ENCODE results near the gene RAC2. TPM values are rescaled to one million over a fixed set of nuclear protein-coding genes. Genes with fewer than 3 reads are reported as not detected.

Gene RAC2
- total and polyA plus RNA-seq, 9 of the 15 experiments (the other 6 are each of a cell fraction or from before 2014, with no cell fraction given) = 22.7 to 103 (median 43.3) TPM

DNA sequence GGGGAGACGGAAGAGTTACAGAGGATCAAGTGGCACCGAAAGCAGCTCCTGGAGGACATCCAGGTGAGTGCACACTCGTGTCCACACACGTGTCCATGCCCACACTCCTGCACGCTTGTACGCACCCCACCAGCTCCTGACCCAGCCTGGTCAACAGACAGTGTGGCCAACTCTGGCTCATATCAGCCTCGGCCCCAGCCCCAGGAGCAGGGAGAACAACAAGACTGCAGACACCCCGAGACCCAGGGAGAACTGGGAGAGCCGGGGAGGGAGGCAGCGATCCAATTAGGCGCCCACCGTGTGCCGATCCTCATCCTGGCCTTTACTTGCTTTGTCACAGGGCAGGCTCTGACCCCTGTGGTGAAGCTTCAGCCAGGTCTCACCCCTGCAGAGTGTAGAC, 48.6 kb upstream of the RAC2 start:
- H3K27ac ChIP-seq (ENCODE audit: extremely low read depth, low read depth, low read length) = no peak overlapping the region
- no TSS peak for BruUV-seq (replicated peaks)
- H3K9me3 ChIP-seq (replicated peaks; ENCODE audit: control insufficient read depth, insufficient read depth, low read depth, low read length) = peaks cover 2% of the 10 kb centered on the region; the same call in 1 of the 2 replicates
- DNase-seq (ENCODE audit: extremely low read depth in 1 of 4, low spot score in 3 of 4) (no peak), ATAC-seq (no peak), FAIRE-seq (no peak)
- 25% methylated on average over 5 of the region's 13 CpGs for WGBS (ENCODE audit: insufficient coverage, low coverage, missing lambda C conversion rate)
- no peaks in the 10 kb centered on the region for H4K20me1 ChIP-seq (replicated peaks; ENCODE audit: control insufficient read depth, insufficient read depth, low read length)
- in situ Hi-C loops (cut with MboI) (no loop called here), intact Hi-C loops (cut with micrococcal nuclease) (no loop called here)
- no peak overlapping the region for H3K4me3 ChIP-seq
- H3K4me1 ChIP-seq (replicated peaks in 1 of 2; ENCODE audit: control insufficient read depth in 2 of 2, insufficient read depth in 2 of 2, low read length in 2 of 2) = peaks cover 0 to 5% of the 10 kb centered on the region in 2 experiments; a peak in 3 of 5 replicates
- H3K9me1 ChIP-seq (ENCODE audit: control insufficient read depth, insufficient read depth, low read length) = no peaks in the 10 kb centered on the region
- ChIA-PET CTCF (ENCODE audit: low intra/inter-chr PET ratio) (no interaction called here), POLR2A (no interaction called here)
- no peaks in the 10 kb centered on the region for H3K79me2 ChIP-seq (ENCODE audit: control insufficient read depth, insufficient read depth, low read length)
- TF ChIP-seq ZNF644 (tag; IDR thresholded peaks at IDR 0.05; ENCODE audit: low read depth) = no peak
- TF ChIP-seq FOXA1 (IDR thresholded peaks at IDR 0.05; ENCODE audit: borderline replicate concordance) = no peak
- TF ChIP-seq ZNF165 (CRISPR knock-in tag; IDR thresholded peaks at IDR 0.05; ENCODE audit: borderline replicate concordance) = no peak
- TF ChIP-seq ZNF197 (CRISPR knock-in tag; IDR thresholded peaks at IDR 0.05; ENCODE audit: low read depth) = no peak
- TF ChIP-seq CBX8 (IDR thresholded peaks at IDR 0.05; ENCODE audit: borderline replicate concordance, extremely low read depth, low read depth, low read length, poor library complexity, severe bottlenecking) = no peak
- TF ChIP-seq POU5F1 (IDR thresholded peaks at IDR 0.05; ENCODE audit: borderline replicate concordance, low read depth, low read length, partially characterized antibody) = no peak
- no peak for TF ChIP-seq CREBBP (IDR thresholded peaks at IDR 0.05; ENCODE audit: low read depth, low read length)
- TF ChIP-seq SP1 (CRISPR knock-in tag; IDR thresholded peaks at IDR 0.05) = no peak
- TF ChIP-seq PRMT5 (CRISPR knock-in tag; IDR thresholded peaks at IDR 0.05) = no peak
- no peak for TF ChIP-seq PTRF (tag; IDR thresholded peaks at IDR 0.05)
- no peak for TF ChIP-seq ZEB2 (IDR thresholded peaks at IDR 0.05)
- TF ChIP-seq ASH1L (IDR thresholded peaks at IDR 0.05; ENCODE audit: borderline replicate concordance, low read depth, partially characterized antibody) = no peak
- no peak for TF ChIP-seq TGIF2 (CRISPR knock-in tag; IDR thresholded peaks at IDR 0.05)
- TF ChIP-seq, protein P1, sequence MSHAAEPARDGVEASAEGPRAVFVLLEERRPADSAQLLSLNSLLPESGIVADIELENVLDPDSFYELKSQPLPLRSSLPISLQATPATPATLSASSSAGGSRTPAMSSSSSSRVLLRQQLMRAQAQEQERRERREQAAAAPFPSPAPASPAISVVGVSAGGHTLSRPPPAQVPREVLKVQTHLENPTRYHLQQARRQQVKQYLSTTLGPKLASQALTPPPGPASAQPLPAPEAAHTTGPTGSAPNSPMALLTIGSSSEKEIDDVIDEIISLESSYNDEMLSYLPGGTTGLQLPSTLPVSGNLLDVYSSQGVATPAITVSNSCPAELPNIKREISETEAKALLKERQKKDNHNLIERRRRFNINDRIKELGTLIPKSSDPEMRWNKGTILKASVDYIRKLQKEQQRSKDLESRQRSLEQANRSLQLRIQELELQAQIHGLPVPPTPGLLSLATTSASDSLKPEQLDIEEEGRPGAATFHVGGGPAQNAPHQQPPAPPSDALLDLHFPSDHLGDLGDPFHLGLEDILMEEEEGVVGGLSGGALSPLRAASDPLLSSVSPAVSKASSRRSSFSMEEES (CRISPR knock-in tag; IDR thresholded peaks at IDR 0.05) = no peak
- TF ChIP-seq SRSF3 (IDR thresholded peaks at IDR 0.05; ENCODE audit: insufficient read depth, low read length) = no peak
- no peak for TF ChIP-seq TOE1 (IDR thresholded peaks at IDR 0.05; ENCODE audit: borderline replicate concordance)
- no peak for TF ChIP-seq TOE1 (CRISPR knock-in tag; IDR thresholded peaks at IDR 0.05; ENCODE audit: borderline replicate concordance, low read depth)
- no peak for TF ChIP-seq TBL1XR1 (IDR thresholded peaks at IDR 0.05; ENCODE audit: low read length in 2 of 2)
- TF ChIP-seq TAL1 (IDR thresholded peaks at IDR 0.05) = no peak
- no peak for TF ChIP-seq ZNF518B (CRISPR knock-in tag; IDR thresholded peaks at IDR 0.05)
- H2AFZ ChIP-seq (ENCODE audit: low read depth, low read length) = no peak overlapping the region
- H3K9ac ChIP-seq (ENCODE audit: insufficient read depth in 1 of 2, low read depth in 2 of 2, low read length in 2 of 2) = no peak overlapping the region
- H3K4me2 ChIP-seq (ENCODE audit: insufficient read depth, low read length) = no peak overlapping the region
- peaks cover 0 to 13% of the 10 kb centered on the region in 2 experiments; a peak in 2 of 5 replicates for H3K27me3 ChIP-seq (ENCODE audit: control insufficient read depth in 2 of 2, insufficient read depth in 2 of 2, low read length in 2 of 2)
- H3K36me3 ChIP-seq (ENCODE audit: control insufficient read depth, insufficient read depth, low read length) = no peaks in the 10 kb centered on the region

Measured in K562 (cell line).